Duodenal mucosa (tissue), 2 donors: ENCODE results near the gene CAMK1D.

Experiments used
- H3K27ac ChIP-seq: one replicate; pipeline ENCODE4 v1.7.0; 2013; ENCODE audit warnings: low read depth, low read length
- H3K27me3 ChIP-seq, 2 donors: one replicate each; pipeline ENCODE4 v1.7.0; 2013; ENCODE audit warnings: low read length in 2 of 2, control low read depth in 1 of 2; ENCODE audit not compliant: insufficient read depth in 2 of 2, control insufficient read depth in 1 of 2
- H3K36me3 ChIP-seq, 2 donors: one replicate each; pipeline ENCODE4 v1.7.0; 2013; ENCODE audit warnings: low read length in 2 of 2, control low read depth in 1 of 2; ENCODE audit not compliant: insufficient read depth in 2 of 2, control insufficient read depth in 1 of 2
- H3K4me1 ChIP-seq, 2 donors: one replicate each; pipeline ENCODE4 v1.7.0; 2013; ENCODE audit warnings: low read length in 2 of 2, control low read depth in 1 of 2; ENCODE audit not compliant: insufficient read depth in 2 of 2, control insufficient read depth in 1 of 2
- H3K4me3 ChIP-seq, 2 donors: one replicate each; pipeline ENCODE4 v1.7.0; 2013; ENCODE audit warnings: low read length in 2 of 2, low read depth in 1 of 2
- H3K9ac ChIP-seq, 2 donors: one replicate each; pipeline ENCODE4 v1.7.0; 2013; ENCODE audit warnings: low read length in 2 of 2, low read depth in 1 of 2
- H3K9me3 ChIP-seq, 2 donors: one replicate each; pipeline ENCODE4 v1.7.0; 2013; ENCODE audit warnings: low read length in 2 of 2, control low read depth in 1 of 2; ENCODE audit not compliant: control insufficient read depth in 1 of 2

Gene CAMK1D

DNA sequence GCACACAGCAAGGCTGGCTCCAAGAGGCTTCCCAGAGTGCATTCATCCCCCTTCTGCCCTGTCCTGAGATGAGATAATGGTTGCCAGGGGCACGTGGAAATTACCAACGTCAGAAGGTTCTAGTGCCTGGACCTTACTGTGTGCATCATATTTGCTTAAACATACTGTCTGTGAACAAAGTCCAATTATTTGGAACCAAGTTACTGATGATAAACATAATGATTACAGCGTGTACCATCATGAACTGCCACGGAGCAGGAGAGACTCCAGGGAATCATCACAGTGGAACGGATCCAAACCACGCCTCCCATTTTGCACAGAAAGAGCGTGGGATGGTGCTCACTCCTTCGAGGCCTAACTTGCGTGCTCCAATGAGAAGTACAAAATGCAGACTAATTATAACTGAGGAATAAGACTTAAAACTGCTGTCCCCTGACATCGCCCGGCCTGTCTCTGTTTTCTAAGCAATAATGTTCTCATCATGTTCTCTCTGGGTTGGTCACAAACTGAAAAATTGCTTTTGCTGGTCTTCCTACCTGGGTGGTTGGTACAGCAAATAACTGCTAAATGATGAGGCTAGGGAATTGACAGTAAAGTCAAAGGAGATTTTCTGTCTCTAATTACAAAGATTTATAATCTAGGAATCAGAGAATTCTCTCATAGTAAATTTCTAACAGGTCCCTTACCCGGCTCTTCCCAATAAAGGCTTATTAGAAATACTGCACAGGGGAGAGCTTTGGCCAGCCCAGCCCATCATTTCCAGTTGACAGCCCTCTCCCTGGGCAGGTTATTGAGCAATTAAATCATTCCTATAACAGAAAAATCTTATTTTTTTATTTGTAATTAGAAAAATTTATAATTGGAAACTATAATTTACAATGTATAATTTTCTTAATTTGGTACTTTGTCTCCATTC, 182.2 kb downstream of the CAMK1D start:
- Histone ChIP-seq H3K36me3 (no peaks in the 10 kb centered on the region), H3K4me3 (no peak overlapping the region), H3K4me1 (no peaks in the 10 kb centered on the region), H3K9ac (no peak overlapping the region), H3K9me3 (no peaks in the 10 kb centered on the region), H3K27ac (no peak overlapping the region), H3K27me3 (no peaks in the 10 kb centered on the region)

DNA sequence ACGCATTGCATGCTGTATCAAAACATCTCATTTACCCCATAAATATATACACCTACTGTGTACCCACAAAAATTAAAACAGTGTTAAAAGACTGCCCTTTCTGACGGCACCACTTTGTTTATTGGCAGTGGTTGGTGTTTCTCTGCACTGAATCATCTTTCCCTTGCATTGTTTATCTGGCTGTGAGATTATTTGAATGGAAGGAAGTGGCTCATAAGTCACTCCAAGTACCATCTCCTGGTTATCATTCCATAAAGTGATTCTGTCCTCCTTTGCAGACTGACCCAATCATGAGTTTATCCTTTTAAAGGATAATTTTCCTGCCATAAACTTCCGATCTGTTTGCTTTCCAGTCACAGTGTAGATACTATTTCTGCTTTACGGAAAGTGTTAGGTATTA, 183.8 kb downstream of the CAMK1D start:
- Histone ChIP-seq H3K4me1 (no peaks in the 10 kb centered on the region), H3K4me3 (no peak overlapping the region), H3K27me3 (no peaks in the 10 kb centered on the region), H3K27ac (no peak overlapping the region), H3K9me3 (no peaks in the 10 kb centered on the region), H3K36me3 (no peaks in the 10 kb centered on the region), H3K9ac (no peak overlapping the region)

GRCh38 chr10:12533723-12534122, 184.4 kb downstream of the CAMK1D start:
- no peaks in the 10 kb centered on the region for H3K4me1 ChIP-seq
- no peak overlapping the region for H3K4me3 ChIP-seq
- H3K9me3 ChIP-seq = no peaks in the 10 kb centered on the region
- no peaks in the 10 kb centered on the region for H3K27me3 ChIP-seq
- no peaks in the 10 kb centered on the region for H3K36me3 ChIP-seq
- no peak overlapping the region for H3K27ac ChIP-seq
- no peak overlapping the region for H3K9ac ChIP-seq

DNA sequence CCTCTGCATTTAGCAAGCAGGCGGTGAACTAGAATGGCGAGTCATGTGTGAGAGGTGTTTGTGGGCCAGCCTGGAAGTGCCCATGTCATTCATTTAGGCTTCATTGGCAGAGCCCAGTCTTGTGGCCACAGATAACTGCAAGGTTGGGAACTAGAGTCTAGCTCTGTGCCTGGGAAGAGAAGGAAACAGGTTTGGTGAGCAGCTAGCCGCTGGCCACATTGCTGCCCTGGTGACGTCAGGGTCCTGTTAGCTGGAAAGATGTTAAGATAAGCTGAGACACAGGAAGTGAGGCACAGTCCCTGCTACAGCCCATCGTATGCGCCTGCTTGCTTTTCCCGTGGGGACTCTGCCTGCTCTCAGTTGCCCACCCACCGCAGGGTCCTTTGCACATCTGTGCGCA, 185.5 kb downstream of the CAMK1D start:
- H3K4me3 ChIP-seq = no peak overlapping the region
- H3K4me1 ChIP-seq = no peaks in the 10 kb centered on the region
- no peak overlapping the region for H3K27ac ChIP-seq
- no peaks in the 10 kb centered on the region for H3K9me3 ChIP-seq
- H3K27me3 ChIP-seq = no peaks in the 10 kb centered on the region
- no peak overlapping the region for H3K9ac ChIP-seq
- no peaks in the 10 kb centered on the region for H3K36me3 ChIP-seq

- H3K4me3 ChIP-seq = no peak overlapping the region
- H3K36me3 ChIP-seq = no peaks in the 10 kb centered on the region
- no peaks in the 10 kb centered on the region for H3K4me1 ChIP-seq
- no peaks in the 10 kb centered on the region for H3K27me3 ChIP-seq
- H3K9me3 ChIP-seq = no peaks in the 10 kb centered on the region
- H3K27ac ChIP-seq = no peak overlapping the region
- H3K9ac ChIP-seq = no peak overlapping the region
Measured at GRCh38 chr10:12535656-12536055, 186.3 kb downstream of the CAMK1D start.

DNA sequence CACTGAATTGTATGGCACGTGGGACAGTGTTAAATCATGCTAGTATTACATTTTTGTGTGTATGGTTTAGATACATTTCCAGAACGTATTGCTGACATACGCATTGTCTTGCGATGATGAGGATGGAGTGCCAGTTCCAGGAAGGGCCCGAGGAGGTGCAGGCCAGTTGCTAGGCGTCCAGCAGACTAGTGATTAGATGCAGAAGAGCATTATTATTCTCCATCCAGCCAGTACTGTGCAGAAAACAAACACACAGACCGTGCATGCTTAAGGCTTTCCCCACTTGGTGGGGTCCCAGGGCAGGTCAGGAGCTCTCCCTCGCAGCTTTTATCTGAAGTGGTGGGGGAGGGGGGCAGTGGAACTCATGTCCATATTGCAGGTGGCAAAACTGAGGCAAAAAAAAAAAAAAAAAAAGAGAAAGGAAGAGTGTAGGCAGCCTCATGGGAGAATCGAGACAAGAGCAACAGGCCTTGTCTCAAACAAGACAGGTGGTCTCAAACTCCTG, 189.2 kb downstream of the CAMK1D start:
- no peaks in the 10 kb centered on the region for H3K36me3 ChIP-seq
- no peak overlapping the region for H3K27ac ChIP-seq
- no peak overlapping the region for H3K4me3 ChIP-seq
- H3K9me3 ChIP-seq = no peaks in the 10 kb centered on the region
- H3K27me3 ChIP-seq = no peaks in the 10 kb centered on the region
- H3K9ac ChIP-seq = no peak overlapping the region
- no peaks in the 10 kb centered on the region for H3K4me1 ChIP-seq

DNA sequence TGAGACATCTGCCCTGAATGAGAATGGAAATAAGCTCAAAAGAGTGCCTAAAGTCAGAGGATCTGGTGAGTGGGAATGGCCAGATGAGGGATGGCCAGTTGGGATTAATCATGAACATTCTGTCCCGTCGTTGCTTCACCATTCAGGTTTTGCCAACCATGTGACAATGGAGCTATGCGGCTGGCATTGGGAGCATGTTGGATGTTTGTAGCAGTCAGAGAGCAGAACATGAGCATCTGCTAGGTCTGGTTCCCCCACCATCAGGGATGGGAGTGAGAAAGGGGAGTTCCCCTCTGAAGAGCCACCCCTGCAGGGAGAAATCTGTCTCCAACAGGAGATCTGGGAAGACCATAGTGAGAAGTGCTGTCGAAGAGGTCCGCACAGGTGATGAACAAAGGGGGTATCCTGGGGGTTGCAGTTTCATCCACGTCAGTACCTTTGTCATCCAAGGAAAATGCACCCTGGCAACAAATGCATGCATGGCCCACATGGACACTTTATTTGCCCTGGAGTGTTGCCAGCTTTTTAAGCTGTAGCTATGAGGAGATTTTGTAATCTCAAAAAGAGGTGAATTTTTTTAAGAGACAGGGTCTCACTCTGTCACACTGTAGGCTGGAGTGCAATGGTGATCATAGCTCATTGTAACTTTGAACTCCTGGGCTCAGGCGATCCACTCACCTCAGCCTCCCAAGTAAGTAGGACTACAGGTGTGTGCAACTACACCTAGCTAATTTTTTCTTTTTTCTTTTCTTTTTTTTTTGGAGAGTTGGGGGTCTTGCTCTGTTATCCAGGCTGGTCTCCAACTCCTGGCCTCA, 190.2 kb downstream of the CAMK1D start:
- H3K4me1 ChIP-seq = no peaks in the 10 kb centered on the region

DNA sequence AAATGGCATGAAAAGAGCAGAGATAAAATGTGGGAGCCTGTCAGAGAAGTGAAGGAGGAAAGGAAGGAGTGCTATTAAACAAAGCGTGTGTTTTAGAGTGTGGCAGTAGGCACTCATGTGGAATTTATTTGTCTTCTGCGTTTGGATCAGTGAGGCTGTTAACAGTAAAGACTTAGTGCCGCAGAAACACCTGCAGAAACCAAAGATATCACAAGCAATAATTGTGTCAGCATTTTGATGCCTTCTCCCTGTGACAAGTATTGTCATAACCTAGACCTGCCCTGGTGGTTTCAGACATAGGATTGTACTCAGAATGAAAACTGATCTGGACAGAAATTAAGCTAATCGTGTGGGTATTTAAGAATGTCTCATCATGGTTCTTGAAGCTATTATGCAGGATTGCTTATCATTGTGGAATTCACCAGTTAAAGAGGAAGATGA, 191.0 kb downstream of the CAMK1D start:
- no peak overlapping the region for H3K4me3 ChIP-seq
- H3K27ac ChIP-seq = no peak overlapping the region
- no peaks in the 10 kb centered on the region for H3K4me1 ChIP-seq
- H3K36me3 ChIP-seq = no peaks in the 10 kb centered on the region
- H3K9me3 ChIP-seq = no peaks in the 10 kb centered on the region
- no peak overlapping the region for H3K9ac ChIP-seq
- no peaks in the 10 kb centered on the region for H3K27me3 ChIP-seq

More for the DNA sequence above, 190.2 kb downstream of the CAMK1D start:
- no peak overlapping the region for H3K27ac ChIP-seq
- H3K4me3 ChIP-seq = no peak overlapping the region
- H3K36me3 ChIP-seq = no peaks in the 10 kb centered on the region
- H3K9ac ChIP-seq = no peak overlapping the region
- no peaks in the 10 kb centered on the region for H3K9me3 ChIP-seq
- H3K27me3 ChIP-seq = no peaks in the 10 kb centered on the region

- Histone ChIP-seq H3K4me3 (no peak overlapping the region), H3K27ac (no peak overlapping the region), H3K9ac (no peak overlapping the region), H3K36me3 (no peaks in the 10 kb centered on the region), H3K4me1 (no peaks in the 10 kb centered on the region), H3K9me3 (no peaks in the 10 kb centered on the region), H3K27me3 (no peaks in the 10 kb centered on the region)
Measured at GRCh38 chr10:12541446-12542067, 192.2 kb downstream of the CAMK1D start.
